GM21825 (cell line): ENCODE results near the gene HNRNPL.
"Not testable (repeated sequence)": the region's sequence is repeated elsewhere in the genome, so short reads cannot be mapped to it uniquely, and the experiment has no call there.

Experiments
- ATAC-seq: cut with Tn5 transposase; IDR thresholded peaks from one replicate; pipeline ENCODE4 v1.9.1; 2021; ENCODE audit warnings: mild to moderate bottlenecking, moderate library complexity; ENCODE audit not compliant: unreplicated experiment

The HNRNPL gene

DNA sequence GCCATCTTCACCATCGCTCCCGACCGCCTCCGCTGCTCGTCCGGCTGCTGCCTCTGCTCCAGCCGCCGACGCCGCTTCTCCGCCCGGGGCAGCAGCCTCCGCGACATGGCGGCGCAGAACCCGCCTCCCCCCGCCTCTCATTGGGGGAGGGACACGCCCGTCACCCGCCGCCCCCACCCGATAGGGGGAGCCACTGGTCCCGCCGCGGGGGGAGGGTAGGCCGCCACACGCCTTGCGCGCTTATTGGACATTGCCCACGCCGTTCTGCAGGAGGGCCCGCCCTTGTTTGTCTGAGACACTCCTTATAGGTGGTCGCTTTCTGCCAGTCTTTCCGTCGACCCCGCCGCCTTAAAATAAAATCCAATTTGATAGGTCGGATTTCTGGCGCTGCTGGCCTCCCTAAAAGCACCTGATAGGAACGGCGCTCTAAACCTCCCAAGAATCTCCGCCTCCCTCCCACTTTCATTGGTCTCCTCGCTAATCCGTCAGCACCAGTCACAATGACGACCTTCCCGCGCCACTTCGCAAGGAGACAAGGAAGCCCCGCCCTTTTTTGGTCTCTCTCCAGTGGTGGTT, at the start of gene HNRNPL:
Gene HNRNPL, minus strand, starts transcription at position 127 of the 576 bp plus-strand sequence. Its CDS starts 20 bp downstream, at position 107.
- peak; percentile 51 for ATAC-seq

DNA sequence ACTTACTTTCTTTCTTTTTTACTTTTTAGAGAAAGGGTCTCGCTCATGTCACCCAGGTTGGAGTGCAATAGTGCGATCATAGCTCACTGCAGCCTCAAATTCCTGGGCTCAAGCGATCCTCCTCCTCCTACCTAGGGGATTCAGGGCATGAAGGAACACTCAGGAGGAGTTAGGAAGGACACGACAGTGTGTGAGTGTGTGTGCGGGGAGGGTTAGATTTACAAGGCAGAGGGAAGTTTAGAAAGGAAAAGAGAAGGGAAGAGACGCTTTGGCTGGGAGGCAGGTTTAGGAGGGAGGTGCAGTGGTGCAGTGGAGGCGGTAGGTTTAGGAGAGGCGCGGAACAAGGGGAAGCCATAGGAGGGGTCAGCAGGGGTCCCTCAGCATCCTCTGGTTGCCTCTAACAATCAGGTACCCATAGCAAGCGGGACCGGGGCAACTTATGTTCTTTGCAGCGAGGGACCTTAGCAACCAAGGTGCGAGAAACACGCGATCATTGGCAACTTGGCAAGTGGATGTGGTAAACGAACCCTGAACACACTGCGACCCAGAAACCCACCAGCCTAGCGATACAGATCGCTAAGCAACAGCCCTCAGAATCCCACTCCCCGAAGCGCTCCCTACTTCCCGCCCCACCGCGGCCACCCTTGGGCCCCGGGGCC, 49.1 kb upstream of the HNRNPL start:
- ATAC-seq: no peak

DNA sequence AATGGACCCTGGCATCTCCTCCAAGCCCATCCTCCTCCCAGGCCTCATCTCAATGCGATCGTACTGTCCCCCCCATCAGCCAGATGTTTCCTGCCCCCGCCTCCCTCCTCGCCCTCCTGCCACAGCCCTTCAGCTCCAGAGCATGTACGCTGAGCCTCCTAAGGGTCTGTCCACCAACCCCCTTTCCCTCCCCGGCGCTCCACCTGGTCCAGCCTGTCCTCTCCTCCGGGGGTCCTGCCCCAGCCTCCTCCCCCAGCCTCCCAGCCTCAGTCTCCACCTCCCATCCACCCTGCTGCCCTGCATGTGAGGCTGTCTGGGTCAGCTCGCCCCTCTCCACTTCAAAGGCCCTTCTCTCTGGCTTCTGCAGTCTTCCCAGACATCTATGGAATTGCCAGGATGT, 45.2 kb upstream of the HNRNPL start:
- ATAC-seq: no peak

DNA sequence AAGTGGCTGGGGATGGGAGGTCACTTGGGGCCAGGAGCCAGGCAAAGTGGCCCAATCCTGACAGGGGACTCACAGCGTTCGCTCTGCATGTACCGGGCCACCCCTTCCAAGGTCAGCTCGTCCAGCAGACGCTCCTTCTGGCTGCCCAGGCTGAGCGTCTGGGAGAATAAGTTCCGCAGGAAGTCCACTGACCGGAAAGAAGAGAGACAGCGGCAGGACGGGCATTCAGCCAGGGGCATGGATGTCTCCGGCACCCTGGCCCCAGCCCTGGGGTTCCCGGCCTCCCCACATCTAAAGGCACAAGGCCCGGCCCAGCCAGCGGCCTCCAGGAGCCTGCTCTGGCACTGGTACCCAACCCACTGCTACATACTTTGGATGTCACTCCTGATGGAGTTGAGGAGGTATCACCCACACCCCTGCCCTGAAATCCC, 43.6 kb upstream of the HNRNPL start:
- no peak for ATAC-seq

DNA sequence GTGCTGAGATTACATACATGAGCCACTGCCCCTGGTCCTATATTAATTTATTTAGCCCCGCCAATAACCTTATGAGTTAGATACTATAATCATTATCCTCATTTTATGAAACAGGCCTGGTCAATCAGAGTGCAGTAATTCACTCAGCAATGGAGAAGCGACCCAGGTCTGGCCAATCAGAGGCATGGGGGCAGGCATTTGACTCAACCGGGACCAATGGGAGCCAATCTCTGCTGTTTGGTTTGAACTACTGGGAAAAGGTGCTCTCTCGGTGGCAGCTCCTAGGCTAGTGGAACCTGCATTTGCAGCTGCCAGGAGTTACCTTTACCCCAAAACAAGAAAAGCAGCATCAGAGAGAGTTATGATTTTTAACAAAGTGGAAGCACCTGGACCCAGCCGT, 43.1 kb upstream of the HNRNPL start:
- no peak for ATAC-seq

DNA sequence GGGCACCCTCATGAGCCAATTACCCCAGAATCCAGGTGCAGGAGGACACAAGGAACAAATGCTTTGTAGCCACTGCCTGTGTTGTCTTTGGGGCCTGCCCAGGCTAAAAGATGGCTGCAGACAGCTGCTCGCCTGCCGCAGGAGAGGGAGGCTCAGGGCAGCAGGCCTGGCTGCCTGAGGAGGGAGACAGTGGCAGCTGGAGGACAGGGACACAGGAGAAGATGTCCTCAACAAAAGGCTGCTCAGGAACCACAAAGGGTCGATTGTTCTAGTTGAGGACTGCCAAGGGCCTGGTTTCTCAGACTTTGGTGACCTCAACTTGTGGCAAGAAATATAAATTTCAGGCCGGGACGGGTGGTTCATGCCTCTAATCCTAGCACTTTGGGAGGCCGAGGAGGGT, 42.0 kb upstream of the HNRNPL start:
- ATAC-seq: no peak

DNA sequence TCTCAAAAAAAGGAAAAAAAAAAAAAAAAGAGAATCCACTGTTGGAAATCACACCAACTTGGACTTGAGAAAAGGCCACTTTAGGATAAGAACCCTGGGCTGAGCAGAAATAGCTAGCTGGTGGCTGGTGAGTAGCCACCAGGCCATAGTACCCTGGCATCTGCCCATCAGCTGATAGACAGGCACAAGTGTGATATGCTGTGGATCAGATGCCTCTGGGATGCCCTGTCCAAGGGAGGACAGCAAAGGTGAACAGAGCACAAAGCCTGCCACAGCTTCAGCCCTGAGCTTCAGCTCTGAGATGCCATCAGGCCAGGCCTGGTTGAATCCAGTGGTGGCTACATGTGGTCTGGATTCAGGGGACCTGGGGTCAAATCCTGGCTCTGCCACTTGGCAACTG, 40.9 kb upstream of the HNRNPL start:
- no peak for ATAC-seq

DNA sequence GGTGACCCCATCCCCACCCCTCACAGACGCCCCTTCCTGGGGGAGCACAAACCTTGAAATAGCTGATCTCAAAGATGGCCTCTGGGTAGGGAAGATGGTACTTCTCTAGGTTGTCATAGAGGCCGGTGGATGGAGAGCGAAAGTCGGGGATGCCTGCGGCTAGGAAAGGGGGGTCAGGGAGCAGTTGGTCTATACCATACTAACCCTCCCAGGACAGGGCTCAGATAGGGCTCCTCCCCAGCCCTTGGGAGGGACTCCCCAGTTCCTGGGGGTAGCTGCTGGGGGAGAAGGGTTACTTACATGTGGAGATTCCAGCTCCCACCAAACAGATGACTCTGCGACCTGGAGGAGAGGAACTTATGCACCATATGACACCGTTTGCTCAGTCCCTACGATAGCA, 40.0 kb upstream of the HNRNPL start:
- no peak for ATAC-seq

DNA sequence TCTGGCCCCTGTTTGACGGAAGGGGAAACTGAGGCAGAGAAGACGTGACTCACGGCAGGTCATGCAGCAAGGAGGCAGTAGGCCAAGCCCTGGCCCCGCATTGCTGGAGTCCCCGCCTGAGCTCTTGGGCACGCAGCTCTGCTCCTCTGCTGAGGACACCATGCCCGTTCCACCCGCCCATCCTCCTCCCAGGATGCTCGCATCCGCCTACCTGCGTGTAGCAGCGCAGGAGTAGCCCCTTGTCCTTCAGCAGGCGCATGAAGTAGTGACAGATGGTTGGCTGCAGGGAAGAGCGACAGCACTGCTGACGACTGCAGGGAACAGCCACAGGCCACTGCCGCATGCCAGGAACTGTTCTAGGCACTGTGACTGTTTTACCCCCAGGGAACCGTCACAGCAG, 39.1 kb upstream of the HNRNPL start:
- no peak for ATAC-seq

DNA sequence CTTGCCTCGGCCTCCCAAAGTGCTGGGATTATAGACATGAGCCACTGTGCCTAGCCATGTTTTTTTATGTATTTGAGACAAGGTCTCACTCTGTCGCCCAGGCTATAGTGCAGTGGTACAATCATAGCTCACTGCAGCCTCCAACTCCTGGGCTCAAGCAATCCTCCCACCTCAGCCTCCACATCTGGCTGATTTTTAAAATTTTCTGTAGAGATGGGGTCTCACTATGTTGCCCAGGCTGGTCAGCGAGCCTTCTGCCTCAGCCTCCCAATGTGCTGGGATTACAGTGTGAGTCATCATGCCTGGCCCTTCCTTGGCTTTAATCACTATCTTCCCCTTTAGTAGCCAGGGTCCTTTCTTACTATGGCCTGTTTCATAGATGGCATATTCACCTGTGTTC, 34.9 kb upstream of the HNRNPL start:
- not testable (repeated sequence) for ATAC-seq

DNA sequence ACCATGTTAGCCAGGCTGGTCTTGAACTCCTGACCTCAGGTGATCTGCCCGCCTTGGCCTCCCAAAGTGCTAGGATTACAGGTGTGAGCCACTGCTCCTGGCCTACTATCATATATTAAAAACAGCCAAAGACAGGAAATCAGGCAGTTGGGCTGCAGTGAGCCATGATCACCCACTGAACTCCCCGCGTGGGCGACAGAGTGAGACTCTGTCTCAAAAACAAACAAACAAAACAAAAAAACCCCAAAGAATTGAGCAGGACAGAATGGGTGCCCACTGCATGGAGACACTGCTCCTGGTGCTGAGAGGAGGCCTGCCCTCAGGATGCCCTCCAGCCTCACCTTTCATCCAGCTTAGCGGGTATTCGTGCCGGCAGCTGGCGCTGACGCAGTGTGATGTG, 33.5 kb upstream of the HNRNPL start:
- no peak for ATAC-seq

DNA sequence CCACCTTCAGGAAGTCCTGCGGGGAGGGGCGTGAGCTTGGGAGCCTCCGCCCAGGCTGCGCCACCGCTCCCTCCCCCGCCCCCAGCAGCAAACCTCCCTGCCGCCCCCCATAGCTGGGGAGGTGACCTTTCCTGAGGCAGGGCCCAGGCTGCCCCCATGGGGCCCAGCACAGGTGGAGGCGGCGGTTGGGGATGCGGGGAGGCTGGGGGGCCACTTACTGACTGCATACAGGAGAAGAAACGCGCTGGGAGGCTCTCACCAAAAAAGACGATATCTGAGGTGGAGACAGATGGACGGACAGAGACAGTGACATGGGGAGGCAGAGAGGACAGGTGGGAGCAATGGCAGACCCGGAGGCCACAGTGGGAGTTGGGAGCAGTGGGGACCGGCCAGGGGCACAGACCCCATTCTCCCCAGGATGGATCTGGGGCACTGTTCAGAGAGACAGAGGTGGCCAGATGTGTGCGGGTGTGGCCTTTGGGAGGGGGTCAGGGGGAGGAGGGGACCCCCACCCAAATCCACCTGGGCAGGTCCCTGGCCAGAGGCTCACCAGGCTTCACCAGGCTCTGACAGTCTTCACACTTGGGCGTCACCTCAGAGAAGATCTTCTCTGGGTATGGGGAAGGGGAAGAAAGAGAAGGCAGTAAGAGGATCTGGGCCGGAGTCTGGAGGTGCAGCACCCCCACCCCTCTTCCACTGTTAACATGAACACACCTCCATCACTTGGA, 31.3 kb upstream of the HNRNPL start:
- no peak for ATAC-seq

DNA sequence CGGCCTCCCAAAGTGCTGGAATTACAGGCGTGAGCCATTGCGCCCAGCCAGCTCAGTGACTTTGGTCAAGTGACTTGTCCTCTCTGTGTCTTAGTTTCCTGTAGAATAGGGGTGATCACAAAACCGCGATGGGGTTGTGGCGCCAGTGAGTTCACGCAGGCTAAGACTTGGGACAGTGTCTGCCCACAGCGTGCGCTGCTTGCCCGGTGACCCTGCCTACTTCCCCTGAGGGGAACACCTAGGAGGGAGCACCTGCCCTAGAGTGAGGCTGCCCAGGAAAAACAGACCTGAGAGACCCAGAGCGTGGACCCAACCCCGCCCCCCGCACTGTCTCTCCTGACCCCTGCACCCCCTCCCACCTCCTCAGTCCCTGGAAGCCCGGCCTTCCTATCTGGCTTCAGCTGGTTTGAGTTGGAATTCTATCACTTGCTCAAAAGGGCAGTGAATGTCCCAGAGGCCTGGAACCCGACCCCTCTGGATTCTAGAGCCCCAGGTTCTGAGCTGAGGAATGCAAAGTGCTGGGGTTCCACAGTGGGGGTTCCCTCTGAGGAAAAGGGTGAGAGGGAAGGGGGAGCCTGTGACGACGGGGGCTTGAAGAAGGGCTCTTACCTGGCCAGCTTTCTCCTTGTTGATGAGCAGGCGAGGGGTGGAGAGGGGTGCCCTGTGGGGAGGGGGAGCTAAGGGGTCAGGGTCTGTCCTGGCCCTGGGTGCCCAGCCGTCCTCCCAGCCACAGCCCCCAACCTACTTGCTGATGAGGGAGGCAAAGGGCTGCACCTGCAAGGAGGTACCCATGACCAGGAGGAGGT, 30.5 kb upstream of the HNRNPL start:
- ATAC-seq: no peak

DNA sequence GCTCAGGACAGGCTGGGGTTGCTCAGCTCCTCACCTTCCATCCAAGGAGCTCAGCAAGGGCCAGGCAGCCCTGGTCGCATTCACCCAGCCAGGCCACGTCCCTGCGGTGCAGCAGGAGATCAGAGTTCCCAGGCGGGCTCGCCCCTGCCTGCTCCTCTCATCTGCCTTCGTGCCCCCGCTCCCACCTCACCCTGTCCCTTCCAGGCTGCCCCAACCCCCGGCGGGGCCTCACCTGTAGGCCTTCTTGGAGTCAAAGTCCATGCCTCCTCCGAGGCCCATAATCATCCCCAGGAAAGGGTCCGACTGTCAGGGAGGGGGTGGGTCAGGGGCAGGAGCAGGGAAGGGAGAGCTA, 29.6 kb upstream of the HNRNPL start:
- no peak for ATAC-seq

DNA sequence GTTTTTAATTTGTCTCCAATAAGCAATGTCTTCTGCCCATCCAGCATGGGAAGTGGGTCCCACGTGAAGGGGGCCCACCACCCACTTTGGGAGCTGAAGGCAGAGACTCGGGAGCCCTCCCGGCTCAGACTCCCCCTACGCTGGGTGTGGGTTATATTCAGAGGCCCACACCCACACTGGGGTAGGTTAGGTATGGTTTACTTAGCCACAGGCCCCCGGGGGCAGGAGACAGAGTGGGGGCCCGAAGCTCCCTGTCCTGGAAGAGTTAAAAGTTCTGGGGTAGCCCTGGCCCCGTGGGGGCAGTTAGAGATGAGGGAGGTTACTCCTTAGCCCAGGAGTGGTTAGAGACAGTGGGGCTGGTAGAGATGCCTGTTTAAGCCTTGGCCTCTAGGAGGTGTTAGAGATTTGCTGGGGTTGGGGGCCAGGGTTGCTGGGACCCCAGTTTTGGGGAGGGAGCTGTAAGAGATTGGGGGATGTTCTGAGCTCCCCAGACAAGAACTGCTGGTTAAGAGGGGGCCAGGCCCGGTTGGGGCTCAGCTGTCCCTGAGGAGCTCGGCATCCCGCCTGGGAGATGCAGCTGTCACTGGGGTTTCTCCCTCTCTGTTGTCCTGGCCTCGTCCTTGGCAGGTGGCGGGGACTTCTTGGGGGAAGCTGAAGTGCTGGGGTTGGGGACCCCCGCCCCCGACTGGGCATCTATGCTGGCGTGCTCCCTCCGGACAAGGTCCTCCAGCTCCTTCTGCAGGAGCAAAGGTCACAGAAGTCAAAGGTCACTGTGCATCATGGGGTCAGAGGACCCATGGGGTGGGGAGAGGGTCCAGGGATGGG, 29.0 kb upstream of the HNRNPL start:
- ATAC-seq: no peak

DNA sequence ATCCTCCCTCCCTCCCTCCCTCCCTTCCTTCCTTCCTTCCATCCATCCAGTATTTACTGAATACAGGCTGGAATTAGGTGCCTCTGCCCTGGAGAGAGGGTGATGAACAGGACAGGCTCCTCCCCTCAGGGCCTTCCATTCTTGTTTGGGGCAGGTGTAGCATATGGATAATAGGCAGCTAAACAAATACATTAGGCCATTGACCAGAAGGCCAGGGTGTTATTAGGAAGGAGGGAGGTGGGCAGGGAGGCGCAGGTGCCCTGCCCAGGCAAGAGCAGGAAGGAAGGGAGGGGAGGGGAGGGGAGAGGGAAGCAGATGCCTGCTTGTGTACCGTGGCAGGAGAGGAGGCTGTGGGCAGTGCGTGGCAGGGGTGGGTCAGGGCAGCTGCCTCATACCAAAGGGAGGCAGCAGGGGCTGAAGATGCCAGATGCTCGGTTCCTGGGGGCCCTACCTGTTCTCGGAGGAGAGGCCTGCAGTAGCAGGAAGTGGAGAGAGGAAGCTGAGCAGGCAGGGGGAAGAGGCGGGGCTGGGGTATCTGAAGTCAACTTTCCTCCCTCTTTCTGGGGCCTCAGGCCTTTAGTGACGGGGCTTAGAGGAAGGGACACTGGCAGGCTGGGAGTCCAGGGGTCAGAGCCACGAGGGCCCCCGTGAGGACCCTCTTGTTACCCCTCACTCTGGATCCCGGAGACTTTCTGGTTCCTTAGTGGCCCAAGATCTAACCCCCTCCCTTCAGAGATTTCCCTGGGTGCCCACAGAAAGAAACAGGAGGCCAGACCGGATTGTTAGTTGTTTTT, 28.2 kb upstream of the HNRNPL start, which contains the start of gene RINL:
Gene RINL, minus strand, starts transcription at position 495 of the 794 bp plus-strand sequence. CDS start 1,533 bp downstream, outside the sequence.
- ATAC-seq: peak; percentile 44

DNA sequence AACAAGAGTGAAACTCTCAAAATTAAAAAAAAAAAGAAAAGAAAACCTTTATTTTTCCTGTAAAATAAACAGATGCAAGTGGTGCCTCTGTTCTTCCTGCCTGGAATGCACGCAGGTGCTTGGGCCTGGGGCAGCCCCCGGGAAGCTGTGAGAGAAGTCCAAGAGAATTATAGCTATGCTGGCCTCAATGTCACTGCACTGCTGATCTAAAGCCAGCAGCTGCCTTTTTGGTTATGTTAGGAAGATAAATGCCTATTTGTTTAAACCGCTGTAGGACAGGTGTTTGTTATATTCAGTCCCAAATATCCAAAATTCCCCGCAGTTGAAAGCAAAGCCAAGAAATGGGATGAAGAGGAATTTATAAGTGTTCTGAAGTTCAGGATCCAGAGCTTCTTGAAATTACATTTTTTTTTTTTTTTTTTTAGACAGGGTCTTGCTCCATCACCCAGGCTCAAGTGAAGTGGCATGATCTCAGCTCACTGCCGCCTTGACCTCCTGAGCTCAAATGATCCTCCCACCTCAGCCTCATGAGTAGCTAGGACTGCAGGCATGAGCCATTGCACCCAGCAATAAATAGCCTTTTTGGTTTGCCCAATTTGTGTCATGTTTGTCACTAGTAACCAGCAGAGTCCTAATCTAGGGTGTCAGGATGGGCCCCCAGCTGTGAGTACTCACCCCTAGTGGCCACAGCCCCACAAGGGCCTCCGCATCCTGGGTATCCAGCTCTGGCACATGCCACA, 26.0 kb upstream of the HNRNPL start:
- ATAC-seq: no peak

DNA sequence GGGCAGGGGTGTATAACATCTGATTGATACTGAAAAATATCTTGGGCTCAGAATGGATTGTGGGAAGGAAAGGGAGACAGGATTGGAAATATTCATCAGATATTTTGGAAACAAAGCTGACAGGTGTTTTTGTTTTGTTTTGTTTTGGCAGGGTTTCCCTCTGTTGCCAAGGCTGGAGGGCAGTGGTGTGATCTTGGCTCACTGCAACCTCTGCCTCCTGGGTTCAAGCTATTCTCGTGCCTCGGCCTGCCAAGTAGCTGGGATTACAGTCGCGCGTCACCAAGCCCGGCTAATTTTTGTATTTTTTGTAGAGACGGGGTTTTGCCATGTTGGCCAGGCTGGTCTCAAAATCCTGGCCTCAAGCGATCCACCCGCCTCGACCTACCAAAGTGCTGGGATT, 23.6 kb upstream of the HNRNPL start:
- ATAC-seq: not testable (repeated sequence)

DNA sequence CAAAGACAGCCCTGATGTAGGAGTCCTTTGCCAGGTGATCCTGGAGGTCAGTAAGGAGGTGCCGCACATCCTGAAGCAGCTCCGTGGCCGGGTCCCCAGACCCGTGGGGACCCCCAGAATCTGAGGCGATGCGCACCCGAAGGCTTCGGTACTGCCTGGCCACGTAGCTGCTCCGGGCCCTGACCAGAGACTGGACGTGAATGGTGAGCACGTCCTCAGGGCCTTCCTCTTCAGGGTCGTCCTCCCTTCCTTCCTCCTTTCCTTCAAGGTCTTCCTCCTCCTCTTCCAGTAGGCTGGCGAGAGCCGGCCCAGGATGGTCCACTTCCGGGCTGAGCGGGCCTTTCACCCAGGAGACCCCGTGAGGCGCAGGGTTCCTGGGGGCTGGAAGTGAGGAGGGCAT, 20.8 kb upstream of the HNRNPL start:
- ATAC-seq: no peak
